HuH-7.5 (cell line): Measurements from ENCODE around the gene MTFR1L.

Experiments
- DNase-seq: peaks from one replicate; pipeline ENCODE4 v3.0.0; 2011; ENCODE audit warnings: low spot score

The MTFR1L gene

DNA sequence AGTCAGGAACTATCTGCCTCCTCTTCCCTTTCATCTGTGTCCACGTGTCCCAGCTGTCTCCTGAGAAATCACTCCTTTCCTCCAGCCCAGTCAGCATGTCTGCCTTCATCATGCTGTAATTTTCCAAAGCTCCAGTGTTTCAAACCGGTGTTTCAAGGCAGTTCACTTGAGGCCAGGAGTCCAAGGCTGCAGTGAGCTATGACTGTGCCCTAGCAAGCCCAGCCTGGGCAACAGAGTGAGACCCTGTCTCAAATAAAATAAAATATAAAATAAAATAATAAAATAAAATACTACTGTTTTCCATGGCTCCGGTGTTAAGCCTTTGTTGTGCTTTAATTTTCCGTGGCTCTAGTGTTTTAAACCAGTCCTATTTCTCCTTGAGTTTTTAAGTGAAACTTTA lies 27.6 kb upstream of the MTFR1L start:
- DNase-seq: no peak

DNA sequence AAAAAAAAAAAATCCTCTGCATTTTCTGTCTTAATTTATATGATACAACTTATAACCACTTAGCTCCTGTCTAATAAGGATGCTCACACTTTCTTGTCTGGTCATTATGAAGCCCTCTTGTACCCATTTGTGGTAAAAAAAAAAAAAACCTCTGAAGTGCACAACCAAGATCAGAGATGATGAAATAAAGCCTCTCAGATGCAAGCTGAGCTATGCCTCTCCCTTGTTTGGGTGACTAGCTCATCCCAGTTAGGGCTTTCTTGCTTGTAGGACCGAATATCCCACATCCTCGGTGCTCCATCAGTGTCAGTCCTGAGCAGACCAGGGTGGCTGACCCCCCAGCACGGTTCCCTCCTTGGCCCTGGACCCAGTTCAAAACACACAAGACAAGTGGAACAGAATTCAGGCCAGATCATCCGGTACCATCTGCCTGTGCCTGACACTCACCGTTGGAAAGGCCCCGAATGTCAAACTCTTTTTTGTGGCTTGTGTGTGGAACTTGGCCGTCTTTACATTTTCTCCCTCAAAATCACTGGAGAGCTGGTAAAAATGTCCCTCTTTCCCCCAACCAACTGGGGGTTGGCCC lies 26.1 kb upstream of the MTFR1L start:
- no peak for DNase-seq

DNA sequence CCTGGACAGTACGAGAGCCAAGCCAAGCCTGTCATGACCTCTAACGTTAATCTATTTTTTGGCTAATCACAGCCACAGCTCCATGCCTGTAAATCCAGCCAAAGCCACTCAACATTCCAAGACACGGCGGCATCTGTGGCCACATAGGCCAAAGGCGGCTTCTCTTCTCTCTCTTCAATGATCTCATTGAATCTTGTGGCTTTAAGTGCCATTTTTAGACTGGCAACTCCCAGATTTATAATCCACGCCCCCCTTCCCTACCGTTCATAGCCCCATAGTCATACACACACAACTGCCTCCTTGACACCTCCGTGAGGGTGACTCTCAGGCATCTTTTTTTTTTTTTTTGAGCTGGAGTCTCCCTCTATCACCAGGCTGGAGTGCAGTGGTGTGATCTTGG lies 25.4 kb upstream of the MTFR1L start:
- no peak for DNase-seq

DNA sequence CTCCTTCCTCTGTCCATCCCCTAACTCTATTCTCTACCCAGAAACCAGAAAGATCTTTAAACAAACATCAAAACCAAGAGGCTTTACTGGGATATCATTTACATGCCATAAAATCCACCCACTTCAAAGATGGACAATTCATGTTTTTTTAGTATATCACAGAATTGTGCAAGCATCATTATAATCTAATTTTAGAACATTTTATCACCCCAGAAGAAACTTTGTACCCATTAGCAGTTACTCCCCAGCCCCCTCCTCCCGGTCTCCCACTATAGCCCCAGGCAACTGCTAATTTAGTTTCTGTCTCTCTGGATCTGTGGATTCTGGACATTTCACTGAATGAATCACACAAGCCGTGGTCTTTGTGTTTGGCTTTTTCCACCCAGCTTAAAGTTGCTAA lies 24.5 kb upstream of the MTFR1L start:
- no peak for DNase-seq

DNA sequence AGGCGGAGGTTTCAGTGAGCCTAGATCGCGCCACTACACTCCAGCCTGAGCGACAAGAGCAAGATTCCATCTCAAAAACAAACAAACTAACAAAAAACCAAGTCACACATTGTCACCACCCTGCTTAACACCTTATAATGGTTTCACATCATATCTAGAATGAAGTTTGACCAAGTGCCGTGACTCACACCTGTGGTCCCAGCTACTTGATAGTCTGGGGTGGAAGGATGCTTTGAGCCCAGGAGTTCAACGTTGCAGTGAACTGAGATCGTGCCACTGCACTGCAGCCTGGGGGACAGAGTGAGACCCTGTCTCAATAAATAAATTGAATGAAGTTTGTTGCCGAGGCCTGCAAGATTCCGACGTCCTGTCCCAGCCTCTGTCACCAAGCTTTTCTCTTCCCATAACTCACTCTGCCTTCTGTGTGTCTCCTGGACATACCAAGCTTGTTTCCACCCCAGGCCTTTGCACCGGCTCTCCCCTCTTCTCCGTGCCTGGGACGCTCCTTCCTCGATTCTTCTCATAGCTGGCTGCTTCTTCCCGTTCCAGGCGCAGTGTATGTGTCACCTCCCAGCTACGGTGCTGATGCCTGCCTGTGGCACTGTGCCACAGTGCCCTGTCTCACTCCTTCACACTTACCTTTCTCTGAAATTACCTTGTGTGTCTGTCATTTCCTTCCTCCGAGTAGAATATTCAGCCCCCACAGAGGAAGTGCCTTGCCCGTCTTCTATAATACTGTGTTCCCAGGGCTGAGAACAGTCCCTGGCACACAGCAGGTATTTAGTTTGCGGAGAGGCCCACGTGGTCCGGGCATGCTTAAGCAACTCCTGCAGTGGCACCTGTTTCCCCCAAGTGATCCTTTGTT lies 23.6 kb upstream of the MTFR1L start:
- no peak for DNase-seq

DNA sequence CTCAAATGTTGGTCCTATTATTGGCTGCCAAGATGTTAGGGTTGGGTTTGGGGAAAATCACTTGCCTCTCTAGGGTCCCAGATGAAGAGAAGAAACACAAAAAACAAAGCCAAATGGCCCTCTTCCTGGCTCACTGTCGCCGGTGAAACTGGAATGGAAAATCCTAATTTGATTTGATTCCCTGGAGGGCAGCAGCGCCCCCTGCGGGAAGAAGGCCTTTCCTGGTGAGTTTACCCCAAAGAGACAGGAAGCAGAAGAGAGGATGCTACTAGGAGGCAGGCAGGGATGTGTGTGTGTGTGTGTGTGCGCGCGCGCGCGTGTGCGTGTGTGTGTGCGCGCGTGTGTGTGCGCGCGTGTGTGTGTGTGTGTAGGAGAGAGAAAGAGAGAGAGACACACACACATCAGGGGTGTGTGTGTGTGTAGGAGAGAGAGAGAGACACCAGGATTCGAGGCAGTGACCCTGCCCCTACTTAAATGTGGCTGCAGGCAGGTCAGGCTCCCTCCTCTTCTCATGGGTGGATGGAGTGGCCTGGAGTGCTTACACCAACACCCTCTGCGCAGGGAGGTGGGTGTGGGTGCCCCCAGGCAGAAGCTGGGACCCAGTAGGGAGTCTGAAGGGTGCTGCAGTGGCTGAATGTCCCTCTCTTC lies 22.8 kb upstream of the MTFR1L start:
- peak; percentile 83 for DNase-seq

DNA sequence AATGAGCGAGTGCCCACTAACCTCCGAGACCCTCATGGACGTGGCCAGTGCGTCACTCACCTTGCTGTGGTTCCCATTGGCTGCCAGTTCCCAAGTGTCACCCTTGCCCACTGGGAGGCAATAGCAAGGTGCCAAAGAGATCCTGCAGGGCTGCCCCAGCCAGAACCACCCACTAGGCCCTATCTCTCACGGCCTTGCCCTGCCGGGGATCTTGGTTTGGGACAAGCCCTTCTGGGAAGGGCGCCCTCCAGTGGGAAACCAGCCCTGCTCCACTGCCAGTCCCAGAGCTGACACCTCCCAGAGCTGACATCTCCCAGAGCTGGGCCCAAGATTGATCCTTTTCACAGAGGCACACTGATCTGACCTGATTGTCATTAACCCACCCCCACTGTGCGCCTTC lies 21.8 kb upstream of the MTFR1L start:
- DNase-seq: peak; percentile 92

DNA sequence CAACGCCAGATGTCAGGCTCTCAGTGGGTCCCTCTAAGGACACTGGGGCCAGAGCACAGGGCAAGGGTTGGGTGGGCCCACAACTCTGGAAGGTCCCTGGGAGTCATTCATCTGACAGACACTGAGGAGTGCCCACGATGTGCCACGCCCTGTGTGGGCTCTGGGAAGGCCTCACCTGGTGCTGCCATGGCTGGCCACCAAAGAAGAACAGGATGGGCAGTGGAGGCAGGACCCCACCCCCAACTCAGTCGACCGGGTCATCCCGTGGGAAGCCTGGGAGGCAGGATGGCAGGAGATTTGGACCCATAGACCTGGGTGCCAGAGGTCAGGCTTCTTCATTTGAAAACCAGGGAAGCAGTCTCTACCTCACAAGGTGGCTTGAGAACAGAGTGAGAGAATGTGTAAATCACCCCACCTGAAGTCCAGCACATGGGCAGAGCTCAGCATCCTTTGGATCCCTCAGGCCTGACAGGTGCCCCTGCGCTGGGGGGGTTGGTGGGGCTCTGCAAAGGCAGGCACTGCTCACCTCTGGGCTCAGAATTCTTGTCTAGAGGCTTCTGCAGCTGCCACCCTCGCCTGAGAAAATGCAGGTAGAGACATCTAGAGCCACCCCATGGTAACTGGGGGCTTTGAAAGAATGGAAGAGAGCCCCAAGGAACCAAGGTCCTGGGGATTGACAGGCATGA lies 20.9 kb upstream of the MTFR1L start:
- no peak for DNase-seq

DNA sequence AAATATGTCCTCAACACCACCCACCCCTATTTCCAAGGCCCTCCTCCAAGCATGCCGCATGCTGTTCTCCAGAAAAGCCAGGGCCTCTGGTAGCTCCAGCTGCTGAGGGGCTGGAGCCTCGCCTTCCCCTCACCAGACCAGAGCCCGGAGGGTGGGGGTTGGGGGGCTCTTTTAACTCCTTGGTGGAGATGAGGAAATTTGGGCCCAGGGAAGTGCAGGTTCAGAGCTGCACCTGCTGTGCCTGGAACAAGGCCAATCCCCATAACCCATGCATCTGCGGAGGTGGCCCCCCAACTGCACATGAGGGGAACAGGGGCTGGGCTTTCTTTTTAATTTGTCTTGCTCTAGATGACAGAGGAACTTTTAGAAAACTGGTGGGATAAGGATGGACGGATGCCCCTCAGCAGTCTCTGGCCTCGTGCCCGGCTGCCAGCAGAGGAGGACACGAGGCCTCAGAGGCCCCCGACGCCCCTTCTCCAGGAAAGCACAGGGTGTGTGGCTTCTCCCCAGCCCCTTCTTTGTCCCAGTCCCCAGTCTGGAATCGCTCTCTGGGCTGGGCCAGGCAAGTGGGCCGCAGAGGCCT lies 20.3 kb upstream of the MTFR1L start:
- no peak for DNase-seq

DNA sequence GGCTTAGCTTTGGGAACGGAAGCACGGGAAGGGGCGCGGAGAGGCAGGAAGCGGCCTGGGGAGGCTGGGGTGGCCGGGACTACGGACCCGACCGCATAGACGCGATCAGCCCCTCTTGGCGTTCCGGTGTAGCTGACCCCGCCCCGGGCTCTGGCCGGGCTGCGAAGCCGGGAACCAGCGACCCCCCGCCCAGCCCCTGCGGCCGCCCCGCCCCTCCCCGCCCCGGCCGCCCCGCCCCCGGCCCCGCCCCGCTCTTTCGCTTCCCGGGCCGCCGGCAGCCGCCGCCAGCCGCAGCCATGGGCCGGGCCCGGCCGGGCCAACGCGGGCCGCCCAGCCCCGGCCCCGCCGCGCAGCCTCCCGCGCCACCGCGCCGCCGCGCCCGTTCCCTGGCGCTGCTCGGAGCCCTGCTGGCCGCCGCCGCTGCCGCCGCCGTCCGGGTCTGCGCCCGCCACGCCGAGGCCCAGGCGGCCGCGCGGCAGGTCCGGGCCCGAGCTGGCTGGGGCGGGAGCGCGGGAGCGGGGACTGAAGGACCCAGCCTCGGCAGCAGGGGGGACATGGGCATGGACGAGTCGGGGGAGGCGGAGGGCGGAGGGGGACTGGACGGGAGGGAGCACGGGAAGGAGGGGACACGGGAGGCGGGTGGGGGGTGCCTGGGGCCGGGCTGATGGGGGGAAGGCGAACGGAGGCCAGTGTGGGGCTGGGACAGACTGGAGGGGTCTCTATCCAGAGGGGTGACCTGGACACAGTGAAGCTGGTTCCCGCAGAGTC lies 19.6 kb upstream of the MTFR1L start, which contains the start of gene SELENON:
SELENON (plus strand) TSS at position 259 of the 768 bp plus-strand sequence; CDS start at position 297, 38 bp downstream.
- peak; percentile 79 for DNase-seq

DNA sequence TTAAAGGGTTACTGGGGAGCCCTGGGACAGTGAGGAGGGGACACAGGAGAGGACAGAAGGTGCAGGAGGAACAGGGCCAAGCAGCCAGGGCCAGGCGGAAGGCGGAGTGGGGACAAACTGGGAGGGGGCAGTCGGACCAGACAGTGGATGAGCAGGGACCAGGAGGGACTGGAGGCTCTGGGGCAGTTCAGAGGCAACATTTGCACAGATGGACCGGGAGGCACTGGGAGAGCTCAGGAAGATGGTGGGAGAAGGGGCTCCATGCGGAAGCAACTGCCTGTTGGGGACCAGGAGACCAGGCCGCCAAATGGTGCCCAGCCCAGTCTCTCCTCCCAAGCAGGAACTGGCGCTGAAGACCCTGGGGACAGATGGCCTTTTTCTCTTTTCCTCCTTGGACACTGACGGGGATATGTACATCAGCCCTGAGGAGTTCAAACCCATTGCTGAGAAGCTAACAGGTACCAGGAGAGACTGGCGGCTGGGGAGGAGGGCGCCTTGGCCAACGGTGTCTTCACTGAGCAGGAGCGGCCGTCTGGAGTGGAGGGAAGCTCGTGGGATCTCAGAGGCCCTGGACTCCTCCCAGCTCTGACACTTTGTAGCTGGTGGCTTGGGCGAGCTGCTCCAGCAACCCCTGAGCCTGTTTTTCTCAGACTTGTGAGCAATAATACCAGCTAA lies 18.9 kb upstream of the MTFR1L start:
- DNase-seq: no peak

DNA sequence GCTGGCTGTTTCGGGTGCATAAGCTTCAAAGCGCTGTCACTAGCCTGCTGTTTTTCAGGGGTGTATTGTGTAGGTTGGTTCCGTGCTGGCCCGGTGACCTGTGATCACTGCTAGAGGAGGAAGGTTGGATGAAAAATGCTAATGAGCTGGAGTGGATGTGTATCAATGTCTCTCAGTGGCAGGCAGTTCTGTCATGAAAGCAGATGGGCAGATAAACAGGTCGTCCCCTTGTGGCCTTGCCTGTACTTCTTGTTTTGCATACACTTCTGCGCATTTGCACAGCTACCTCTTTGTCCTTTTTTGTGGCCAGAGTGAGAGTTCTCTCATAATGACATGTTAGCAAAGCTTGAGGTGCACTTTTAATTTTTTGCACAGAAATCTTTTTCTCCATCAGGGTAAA lies 16.8 kb upstream of the MTFR1L start:
- no peak for DNase-seq

DNA sequence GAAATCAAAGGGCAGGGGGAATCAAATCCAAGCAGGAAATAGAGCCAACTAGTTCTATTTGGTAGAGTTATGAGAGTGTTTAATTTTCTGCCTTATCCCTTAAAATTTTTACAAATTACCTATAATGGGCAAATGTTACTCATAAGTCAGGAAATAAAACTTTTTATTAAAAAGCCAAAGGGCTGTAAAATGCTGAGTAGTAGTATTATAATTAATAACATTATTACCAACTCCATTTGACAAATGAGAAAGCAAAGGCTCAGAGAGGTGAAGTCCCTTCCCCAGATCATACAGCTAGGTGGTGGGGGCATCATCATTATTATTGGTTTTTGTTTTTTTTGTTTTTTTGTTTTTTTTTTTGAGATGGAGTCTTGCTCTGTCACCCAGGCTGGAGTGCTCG lies 16.4 kb upstream of the MTFR1L start:
- no peak for DNase-seq

DNA sequence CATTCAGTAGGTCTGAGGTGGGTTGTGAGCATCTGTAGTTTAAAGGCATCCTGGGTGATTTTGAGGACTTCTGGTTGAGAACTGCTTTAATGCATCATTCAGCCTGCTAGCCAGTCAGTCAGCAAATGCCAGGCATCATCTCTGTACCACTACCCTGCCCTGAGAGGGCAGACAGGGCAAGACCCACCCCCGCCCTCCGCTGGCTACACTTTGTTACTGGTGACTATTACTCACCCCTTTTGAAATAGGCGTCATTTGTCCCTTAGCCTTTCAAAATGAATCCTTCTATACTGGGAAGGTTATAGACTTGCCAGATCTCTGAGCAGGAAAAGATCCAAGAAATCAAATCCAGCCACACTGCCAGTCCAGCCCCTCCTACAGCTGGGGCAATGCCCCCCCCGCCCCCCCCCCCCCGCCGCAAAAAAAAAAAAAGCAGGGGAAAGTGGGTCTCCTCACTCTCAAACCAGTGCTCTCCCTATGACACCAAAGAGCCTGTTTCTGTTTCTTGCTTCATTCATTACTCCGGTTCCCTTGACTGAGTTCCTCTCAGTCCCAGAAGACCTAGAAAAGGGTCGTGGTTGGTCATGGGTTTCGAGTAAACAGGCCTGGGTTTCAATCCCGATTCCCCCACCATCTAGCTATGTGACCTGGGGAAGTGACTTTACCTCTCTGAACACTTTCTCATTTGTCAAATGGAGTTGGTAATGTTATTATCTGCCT lies 15.3 kb upstream of the MTFR1L start:
- DNase-seq: no peak

DNA sequence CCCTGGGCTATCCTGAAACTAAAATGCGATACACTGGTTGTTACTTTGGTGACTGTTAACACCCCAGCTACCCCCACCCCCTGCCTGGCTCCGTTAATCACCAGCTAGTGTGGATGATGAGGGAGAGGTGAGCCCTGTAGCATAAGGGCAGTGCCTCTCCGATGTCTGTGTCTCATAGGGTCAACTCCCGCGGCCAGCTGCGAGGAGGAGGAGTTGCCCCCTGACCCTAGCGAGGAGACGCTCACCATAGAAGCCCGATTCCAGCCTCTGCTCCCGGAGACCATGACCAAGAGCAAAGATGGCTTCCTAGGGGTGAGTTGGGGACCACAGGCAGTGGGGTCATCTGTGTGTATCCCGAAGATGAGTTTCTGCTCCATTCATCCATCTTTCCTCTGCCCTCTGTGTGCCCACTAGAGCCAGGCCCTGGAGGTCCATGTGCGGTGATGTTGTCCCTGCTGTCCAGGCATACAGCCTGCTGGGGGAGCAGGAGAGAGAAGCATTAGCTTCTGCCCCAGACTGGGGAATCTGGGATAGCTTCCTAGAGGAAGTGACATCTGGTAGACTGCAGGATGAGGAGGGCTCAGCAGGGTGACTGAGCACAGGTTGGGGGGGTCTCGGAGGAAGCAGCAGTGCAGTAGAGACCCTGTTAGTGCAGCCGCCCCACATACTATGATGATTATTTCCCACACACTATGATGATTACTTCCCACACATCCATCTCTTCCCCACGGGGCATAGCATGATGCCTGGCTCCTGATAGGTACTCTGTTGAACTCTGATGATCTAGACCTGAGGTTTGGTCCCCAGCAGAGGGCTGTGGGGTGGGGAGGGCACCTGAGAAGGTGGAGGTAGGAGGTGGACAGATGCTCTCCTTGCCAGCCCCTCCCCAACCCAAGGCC lies 14.5 kb upstream of the MTFR1L start:
- DNase-seq: no peak

DNA sequence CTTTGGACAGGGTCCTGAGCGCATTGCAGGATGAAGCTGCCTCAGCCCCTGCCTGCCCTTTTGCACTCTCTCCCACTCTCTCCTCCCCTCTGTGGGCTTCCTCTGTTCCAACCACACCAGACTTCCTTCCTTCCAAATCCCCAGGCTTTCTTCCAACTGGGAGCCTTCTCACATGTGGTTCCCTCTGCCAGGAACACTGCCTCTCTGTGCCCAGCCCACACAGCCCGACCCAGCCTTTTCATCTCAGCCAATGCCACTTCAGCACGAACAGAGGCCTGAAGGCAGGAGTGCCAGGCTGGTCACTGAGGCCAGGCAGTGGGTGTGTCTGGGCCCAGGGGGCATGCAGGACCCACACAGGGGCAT lies 13.9 kb upstream of the MTFR1L start:
- DNase-seq: no peak

DNA sequence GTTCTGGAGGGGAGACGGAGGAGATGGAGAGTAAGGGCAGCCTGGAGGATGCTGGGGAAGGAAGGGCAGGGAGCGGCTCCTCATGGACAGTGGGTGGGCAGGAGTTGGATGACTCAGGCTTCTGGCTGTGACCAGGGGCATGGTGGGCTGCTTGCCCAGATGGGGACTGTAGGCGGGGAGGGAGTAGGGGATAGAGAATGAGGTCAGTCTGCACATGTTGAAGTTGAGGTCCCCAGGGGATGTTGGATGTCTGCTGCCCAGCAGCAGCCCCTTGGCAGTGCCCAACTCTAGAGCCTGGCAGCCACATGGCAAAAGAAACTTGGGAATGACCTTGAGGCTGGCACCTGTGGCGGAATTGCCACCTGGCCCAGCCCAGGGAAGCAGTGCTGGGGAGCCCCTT lies 13.3 kb upstream of the MTFR1L start:
- no peak for DNase-seq

DNA sequence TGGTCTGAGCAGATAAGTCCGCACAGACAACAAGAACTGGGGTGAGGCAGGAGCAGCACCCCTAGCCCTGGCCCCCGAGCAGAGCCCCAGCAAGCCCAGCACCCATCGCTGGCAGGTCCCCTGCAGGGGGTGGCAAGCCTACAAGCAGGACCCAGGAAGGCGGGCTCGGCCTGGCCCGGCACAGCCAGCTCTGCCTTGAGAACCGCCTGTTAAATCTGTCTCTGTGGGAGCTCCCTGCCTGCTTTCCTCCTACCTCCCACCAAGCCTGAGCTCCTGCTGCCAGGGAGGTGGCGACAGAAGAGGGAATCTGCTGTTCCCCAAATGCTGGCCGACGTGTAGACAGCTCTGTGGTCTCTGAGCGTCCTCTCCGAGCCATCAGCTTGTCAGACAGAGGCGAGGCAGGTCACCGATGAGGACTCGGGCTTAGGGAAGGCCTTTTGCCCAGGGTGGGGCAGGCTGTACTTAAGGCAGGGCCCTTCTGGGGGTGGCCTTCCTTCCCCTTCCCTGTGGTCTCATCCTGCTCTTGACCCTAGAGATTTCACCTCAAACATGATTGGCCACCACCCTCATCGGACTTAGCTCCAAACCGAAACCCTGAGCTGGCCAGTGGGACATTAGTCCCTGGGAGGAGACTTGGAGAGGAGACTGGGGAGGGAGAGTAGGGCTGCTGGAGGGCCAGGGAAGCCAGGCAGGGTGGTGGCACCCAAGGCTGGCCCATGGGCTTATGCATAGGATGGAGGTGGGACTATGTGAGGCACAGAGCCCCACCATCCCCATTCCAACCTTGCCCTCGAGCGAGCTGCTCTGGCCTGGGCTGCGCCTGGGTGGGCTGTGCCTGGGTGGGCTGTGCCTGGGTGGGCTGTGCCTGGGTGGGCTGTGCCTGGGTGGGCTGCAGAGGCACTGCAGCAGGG lies 12.0 kb upstream of the MTFR1L start:
- no peak for DNase-seq
